Upper lobe of left lung (tissue), 4 donors: ENCODE results near the gene CADPS.

Experiments
- EP300 ChIP-seq, 4 donors: sonication (generic); formaldehyde crosslinking; IDR thresholded peaks; one replicate each; pipeline ENCODE4 v1.5.1; 2017; ENCODE audit warnings: antibody characterized with exemption in 4 of 4, control low read depth in 2 of 4
- POLR2A ChIP-seq, 4 donors: fragments of 450-650 bp; IDR thresholded peaks; one replicate each; pipeline ENCODE4 v1.5.1; 2016 to 2017; ENCODE audit warnings: antibody characterized with exemption in 4 of 4, mild to moderate bottlenecking in 2 of 4
- POLR2AphosphoS5 ChIP-seq, 2 donors: sonication (generic); formaldehyde crosslinking; IDR thresholded peaks; one replicate each; pipeline ENCODE4 v1.5.1; 2017; ENCODE audit warnings: antibody characterized with exemption in 2 of 2
- TF ChIP-seq, protein P1 (sequence below), 6 experiments: fragments of 450-650 bp in 4 of 6; fragments of 200-600 bp in 2 of 6; sonication (generic) in 2 of 6; IDR thresholded peaks; one replicate each; pipeline ENCODE4 v1.5.1; 2016 to 2019; ENCODE audit warnings: antibody characterized with exemption in 6 of 6

DNA sequence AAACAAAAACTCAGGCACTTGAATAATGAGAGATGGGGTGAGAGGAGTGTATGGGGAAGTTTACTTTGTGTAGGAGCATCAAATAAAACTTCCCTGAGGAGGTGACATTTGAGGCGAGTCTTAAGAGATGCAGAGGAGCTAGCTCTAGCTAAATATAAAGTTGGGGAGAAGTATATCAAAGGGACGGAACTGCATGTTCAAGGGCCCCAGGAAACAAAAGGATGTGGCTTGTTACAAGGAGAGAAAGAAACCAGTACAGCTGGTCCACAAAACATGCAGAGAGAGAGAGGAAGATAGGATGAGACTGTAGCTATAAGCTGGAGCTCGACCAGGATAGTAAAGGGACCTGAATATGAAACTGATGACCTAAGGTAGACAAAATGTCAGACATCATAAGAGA lies 519.5 kb downstream of the CADPS start:
- TF ChIP-seq EP300 (IDR thresholded peaks at IDR 0.05) (no peak), POLR2A (IDR thresholded peaks at IDR 0.05) (no peak), POLR2AphosphoS5 (IDR thresholded peaks at IDR 0.05) (no peak)
- TF ChIP-seq, protein P1, sequence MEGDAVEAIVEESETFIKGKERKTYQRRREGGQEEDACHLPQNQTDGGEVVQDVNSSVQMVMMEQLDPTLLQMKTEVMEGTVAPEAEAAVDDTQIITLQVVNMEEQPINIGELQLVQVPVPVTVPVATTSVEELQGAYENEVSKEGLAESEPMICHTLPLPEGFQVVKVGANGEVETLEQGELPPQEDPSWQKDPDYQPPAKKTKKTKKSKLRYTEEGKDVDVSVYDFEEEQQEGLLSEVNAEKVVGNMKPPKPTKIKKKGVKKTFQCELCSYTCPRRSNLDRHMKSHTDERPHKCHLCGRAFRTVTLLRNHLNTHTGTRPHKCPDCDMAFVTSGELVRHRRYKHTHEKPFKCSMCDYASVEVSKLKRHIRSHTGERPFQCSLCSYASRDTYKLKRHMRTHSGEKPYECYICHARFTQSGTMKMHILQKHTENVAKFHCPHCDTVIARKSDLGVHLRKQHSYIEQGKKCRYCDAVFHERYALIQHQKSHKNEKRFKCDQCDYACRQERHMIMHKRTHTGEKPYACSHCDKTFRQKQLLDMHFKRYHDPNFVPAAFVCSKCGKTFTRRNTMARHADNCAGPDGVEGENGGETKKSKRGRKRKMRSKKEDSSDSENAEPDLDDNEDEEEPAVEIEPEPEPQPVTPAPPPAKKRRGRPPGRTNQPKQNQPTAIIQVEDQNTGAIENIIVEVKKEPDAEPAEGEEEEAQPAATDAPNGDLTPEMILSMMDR (IDR thresholded peaks at IDR 0.05), result no peak
